Measurements from ENCODE around the gene PAX8. TPM values are rescaled to one million over a fixed set of nuclear protein-coding genes. Genes with fewer than 3 reads are reported as not detected.

The PAX8 gene
- total RNA-seq, 1 donor from 2014 or later, result 0.44 TPM

- TF ChIP-seq CTCF (IDR thresholded peaks at IDR 0.05; ENCODE audit: borderline replicate concordance), result no peak
- DNase-seq, result no peak
- no peaks in the 10 kb centered on the region for H3K36me3 ChIP-seq
These were observed 105.8 kb downstream of the PAX8 start for GRCh38 chr2:113172721-113173541.

GRCh38 chr2:113171334-113172075, 107.2 kb downstream of the PAX8 start:
- H3K9me3 ChIP-seq (replicated peaks), result no peaks in the 10 kb centered on the region
- peaks cover 8% of the 10 kb centered on the region for H3K4me1 ChIP-seq
- TF ChIP-seq CTCF (IDR thresholded peaks at IDR 0.05; ENCODE audit: borderline replicate concordance), result no peak
- no peaks in the 10 kb centered on the region for H3K27me3 ChIP-seq (ENCODE audit: low read depth)
- no peak overlapping the region for H3K4me3 ChIP-seq
- intact Hi-C loops (cut with micrococcal nuclease), result no loop called here
- DNase-seq, result no peak
- H3K27ac ChIP-seq (replicated peaks), result no peak overlapping the region
- no peaks in the 10 kb centered on the region for H3K36me3 ChIP-seq

More at GRCh38 chr2:113172721-113173541, 105.8 kb downstream of the PAX8 start:
- H3K9me3 ChIP-seq (replicated peaks), result no peaks in the 10 kb centered on the region
- no peaks in the 10 kb centered on the region for H3K27me3 ChIP-seq (ENCODE audit: low read depth)
- H3K4me1 ChIP-seq, result no peaks in the 10 kb centered on the region
- H3K27ac ChIP-seq (replicated peaks), result no peak overlapping the region
- intact Hi-C loops (cut with micrococcal nuclease), result no loop called here
- no peak overlapping the region for H3K4me3 ChIP-seq

GRCh38 chr2:113169586-113169985, 109.1 kb downstream of the PAX8 start:
- no peak for TF ChIP-seq CTCF (IDR thresholded peaks at IDR 0.05; ENCODE audit: borderline replicate concordance)
- no peak for DNase-seq
- intact Hi-C loops (cut with micrococcal nuclease), result no loop called here
- Histone ChIP-seq H3K27ac (replicated peaks) (no peak overlapping the region), H3K9me3 (replicated peaks) (no peaks in the 10 kb centered on the region), H3K4me3 (no peak overlapping the region), H3K4me1 (peaks cover 8% of the 10 kb centered on the region), H3K36me3 (no peaks in the 10 kb centered on the region), H3K27me3 (ENCODE audit: low read depth) (no peaks in the 10 kb centered on the region)

GRCh38 chr2:113169002-113169530, 109.7 kb downstream of the PAX8 start:
- no peak for DNase-seq
- no peaks in the 10 kb centered on the region for H3K36me3 ChIP-seq
- H3K27ac ChIP-seq (replicated peaks), result no peak overlapping the region
- H3K27me3 ChIP-seq (ENCODE audit: low read depth), result no peaks in the 10 kb centered on the region
- H3K4me3 ChIP-seq, result no peak overlapping the region
- intact Hi-C loops (cut with micrococcal nuclease), result no loop called here
- no peaks in the 10 kb centered on the region for H3K9me3 ChIP-seq (replicated peaks)
- H3K4me1 ChIP-seq, result peaks cover 8% of the 10 kb centered on the region
- no peak for TF ChIP-seq CTCF (IDR thresholded peaks at IDR 0.05; ENCODE audit: borderline replicate concordance)

GRCh38 chr2:113167962-113168340, 110.8 kb downstream of the PAX8 start:
- Histone ChIP-seq H3K4me1 (peaks cover 8% of the 10 kb centered on the region), H3K36me3 (no peaks in the 10 kb centered on the region), H3K9me3 (replicated peaks) (no peaks in the 10 kb centered on the region), H3K4me3 (no peak overlapping the region), H3K27me3 (ENCODE audit: low read depth) (peaks cover 4% of the 10 kb centered on the region), H3K27ac (replicated peaks) (no peak overlapping the region)
- no peak for TF ChIP-seq CTCF (IDR thresholded peaks at IDR 0.05; ENCODE audit: borderline replicate concordance)
- no peak for DNase-seq
- intact Hi-C loops (cut with micrococcal nuclease), result no loop called here
